Retina (tissue), 1 donor: Measurements from ENCODE around the gene LINC00237.

Experiments used
- DNase-seq: peaks from one replicate; pipeline ENCODE4 v3.0.0-alpha.2; 2016

The LINC00237 gene

DNA sequence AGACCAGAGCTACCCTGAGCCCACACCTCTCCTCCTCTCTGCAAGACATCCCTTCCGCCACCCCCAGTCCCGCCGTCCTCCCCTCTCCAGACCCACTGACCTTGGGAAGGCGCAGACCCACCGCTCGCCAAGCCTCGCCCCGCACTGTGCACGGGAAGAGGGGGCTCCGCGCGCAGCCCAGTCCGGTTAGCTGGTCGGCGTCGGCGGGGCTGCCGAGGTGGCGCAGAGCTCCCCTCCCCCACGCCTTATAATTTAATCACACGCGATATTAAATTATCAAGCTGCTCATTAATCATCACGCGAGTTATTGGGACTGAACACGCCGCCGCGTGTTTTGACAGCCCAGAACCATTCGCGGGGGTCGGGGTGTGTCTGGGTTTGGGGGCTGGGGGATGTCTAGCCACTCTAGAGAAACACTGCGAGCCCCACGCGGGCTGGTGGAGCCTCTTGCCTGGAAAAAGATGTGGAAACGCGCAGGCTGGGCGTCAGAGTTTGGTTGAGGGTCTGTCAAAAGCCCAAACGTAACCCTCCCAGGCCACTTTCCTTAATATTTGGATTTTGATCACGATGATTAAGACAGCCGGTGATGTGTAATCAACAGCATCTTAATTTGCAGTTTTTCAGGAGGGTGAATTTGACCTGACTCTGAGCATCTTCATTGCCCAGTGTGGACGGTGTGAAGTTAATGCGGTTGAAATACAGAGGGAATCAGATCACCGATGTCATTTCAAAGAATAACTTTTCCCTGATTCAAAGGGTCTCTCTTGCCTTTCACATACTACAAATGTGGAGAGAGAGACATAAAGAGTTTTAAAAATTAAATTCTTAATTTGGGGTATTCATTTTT, at the start of gene LINC00237:
TSS of gene LINC00237 (minus strand) at position 188 of the 847 bp plus-strand sequence.
- peak; percentile 44 for DNase-seq

DNA sequence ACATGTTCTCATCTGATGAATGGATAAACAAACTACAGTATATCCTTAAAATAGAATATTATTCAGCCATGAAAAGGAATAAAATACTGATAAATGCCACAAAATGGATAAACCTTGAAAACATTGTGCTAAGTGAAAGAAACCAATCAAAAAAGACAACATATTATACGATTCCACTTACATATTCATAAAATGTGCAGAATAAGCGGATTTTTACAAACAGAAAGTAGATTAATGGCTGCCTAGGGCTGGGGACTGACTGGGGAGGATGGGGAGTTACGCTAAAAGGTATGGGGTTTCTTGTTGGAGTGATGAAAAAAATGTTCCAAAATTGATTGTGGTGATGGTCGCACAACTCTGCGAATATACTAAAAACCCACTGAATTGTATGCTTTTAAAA, 49.1 kb upstream of the LINC00237 start:
- no peak for DNase-seq

DNA sequence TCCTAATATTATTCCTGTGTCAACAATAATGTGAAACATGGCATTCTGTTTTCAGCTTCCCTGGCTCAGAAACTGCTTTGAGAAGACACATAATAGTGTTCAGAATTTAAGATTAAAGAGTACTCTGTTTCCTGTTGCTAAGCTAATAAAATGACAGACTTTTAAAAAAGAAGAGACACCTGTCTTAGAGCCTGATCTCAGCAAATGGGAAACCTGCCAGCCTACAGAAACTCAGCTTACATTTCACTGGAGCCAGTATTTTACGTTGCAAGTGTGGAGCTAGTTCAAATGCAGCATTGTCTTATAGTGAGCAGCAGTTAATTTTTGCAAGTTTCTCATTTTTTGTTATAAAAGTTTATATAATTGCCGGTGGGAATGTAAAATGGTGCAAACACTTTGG, 48.5 kb upstream of the LINC00237 start:
- DNase-seq: no peak

DNA sequence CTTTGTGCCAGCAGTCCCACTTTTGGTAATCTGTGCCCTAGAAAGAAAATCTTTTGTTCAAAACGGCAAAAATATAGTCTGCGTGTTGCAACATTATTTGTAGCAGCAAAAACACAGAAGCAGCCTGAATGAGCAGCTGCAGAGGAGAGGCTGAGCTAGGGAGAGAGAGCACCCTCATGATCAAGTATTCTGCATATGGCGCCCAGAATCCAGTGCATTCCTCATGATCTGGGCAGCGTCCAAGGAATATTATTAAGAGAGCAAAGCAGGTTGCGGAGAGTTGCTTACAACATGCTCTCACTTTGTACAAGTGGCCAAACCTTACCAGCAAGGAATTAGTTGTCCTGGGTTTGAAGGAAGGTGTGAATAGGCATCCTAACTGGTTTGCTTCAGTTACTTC, 45.6 kb upstream of the LINC00237 start:
- no peak for DNase-seq

DNA sequence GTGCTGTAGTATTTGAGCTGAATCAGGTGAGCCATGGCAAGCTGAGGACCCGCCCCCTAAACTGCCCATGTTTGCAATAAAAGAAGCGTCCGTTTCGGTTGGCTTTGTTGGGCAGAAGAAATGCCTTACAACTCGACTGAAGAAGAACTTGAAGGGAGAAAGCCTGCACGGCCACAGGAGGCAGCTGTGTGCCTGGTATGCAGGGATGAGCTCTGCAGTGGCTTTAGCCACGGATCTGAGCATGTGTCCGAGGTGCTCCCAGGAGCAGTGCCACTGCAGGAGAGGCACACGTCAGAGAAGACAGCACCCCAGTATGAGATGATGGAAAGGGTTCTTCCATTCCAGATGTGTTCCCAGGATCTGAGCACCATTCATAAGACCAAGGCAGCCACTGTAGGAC, 43.2 kb upstream of the LINC00237 start:
- no peak for DNase-seq

DNA sequence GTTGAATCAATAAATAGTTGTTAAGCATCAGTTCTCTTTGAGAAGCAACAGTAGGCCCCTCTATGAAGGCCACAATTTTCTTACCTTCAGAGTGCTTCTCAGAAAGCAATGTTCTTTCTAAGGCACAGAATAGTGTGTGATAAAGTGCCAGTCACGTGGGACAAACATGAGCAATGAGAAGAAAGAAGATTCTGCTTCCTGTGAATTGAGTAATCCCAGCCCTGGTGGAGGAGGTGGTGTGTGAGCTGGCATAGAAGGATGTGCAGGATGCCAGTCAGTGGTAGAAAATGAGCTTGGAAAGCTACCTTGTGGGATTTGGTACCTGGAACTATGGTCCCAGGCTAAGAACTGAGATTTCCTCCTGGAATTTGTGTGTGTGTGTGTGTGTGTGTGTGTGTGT, 41.4 kb upstream of the LINC00237 start:
- DNase-seq: no peak

DNA sequence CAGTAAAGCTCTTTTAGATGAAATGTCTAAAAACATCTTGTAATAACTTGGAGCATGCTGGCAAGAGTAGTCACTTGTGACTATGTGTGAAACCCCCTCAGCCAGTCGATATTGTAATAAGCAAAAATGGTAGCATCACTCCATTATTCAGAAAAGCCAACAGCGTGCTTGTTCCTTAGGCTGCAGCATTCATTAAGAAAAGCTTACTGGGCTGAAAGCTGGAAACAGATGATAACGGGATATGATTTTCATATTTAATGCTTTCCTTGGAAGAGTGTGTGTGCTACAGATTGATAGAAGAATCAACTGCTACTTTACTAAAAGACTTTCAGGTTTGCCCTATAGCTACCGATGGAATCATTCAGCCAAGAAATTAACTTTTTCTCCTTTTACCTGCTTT, 40.1 kb upstream of the LINC00237 start:
- DNase-seq: no peak

DNA sequence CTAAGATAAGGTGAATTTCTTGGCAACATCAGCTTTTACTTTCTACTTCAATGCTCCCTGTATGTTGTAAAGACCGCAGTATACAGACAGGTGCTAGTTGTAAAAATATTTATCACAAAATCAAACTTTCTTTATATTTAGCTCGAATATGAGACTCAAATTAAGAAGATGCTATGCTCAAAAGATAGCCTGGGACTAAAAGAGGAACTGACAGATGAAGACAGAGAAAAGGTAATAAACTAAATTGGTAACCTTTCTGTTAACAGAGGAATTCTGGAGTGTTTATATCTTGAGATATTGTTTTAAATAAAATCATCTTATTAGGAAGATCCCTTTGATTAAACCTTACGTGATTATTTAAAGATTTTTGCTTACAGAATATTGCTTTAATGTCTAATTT, 39.3 kb upstream of the LINC00237 start:
- no peak for DNase-seq

DNA sequence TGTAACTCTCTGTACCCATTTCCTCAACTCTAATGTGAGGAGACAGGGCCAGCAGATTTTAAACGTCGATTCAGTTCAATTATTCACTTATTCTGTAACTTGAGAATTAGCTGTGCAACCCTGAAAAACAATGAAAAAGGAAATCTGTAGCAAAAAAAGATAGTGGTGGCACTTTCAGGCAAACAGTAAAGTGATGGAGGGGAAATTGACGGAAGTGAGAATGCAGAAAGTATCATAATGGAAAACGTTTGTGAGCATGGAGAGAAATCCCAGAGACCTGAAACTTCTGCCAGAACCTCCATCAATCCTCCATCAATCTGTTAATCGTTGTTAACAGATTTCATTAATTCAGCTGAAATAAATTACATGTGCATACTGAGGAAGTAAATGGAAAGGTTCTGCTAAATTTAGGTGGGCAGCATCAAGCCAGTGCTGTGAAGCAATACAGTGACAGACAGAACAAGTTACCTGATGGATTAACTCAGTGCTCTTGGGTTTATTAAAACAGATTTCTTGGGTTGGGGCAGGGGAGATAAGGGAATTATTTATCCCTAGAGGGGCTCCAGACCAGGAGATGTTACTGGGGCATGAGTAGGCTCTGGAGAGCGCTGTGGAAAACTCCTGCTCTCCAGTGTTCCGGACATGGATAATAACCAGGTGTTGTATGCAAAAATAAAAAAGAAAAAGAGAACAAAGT, 37.2 kb upstream of the LINC00237 start:
- DNase-seq: no peak

DNA sequence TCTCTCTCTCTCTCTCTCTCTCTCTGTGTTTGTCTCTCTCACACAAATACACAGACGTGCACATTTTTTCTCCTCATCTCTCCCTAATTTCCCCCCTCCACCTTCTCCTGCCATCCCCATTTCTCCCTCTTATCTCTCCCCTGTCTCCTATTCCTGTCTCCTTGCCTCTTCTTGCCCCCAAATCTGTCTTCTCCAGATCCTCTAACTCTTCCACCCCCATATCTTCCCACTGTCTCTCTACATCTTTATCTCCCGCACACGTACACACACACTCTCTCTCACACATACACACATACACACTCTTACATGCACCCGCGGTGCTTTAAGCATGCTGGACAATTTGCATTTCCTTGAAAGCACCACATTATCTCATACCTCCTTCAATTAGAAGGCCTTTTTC, 35.7 kb upstream of the LINC00237 start:
- no peak for DNase-seq

DNA sequence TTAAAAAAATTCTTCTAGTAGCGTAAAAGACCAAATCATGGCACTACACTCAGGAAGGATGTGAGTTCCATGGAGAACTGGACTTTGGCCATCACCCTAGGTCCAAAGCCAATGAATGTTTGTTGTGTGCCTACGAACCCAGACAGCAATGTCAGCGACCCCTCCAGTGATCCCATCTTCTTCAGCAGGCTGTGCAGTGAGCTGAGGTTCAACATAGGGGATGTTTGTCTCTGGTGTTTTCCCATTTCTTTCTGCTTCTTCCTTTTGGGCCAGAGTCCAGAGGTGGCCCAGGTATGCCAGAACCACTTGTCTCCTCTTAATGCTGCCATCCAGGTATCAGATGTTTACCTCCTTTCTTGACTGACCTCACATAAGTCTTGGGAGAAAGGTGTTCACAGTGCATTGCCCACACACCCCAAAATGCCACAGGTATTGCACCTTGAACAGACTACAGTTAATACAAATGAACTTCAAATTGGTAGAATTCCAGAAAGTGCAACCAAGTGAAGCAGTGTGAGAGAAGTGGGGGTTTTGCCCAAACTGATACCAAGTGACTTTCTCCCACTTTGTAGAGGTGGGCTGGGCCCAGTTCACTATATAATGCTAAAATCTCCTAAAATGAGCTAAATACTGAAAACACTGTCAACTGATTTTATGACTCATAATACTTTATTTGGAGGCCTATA, 33.9 kb upstream of the LINC00237 start:
- DNase-seq: no peak

DNA sequence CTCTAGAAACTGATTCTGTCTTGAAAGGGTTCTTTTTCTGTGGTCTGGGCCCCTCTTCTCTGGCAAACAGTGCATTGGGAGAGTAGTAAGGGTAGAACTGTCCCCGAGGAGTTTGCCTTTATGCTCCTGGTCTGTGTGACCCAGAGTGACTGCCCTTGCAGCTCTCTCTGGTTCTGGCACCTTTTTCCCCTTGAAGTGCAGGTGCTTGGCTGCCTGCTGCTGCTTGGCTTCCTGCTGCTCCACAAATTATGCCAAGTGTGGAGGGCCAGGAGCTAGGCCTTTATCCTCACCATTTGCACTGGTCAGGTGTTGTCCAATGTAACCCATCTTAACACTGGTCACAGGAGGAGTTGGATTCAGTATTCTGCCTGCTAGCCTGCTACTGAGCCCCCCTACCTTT, 30.9 kb upstream of the LINC00237 start:
- no peak for DNase-seq

DNA sequence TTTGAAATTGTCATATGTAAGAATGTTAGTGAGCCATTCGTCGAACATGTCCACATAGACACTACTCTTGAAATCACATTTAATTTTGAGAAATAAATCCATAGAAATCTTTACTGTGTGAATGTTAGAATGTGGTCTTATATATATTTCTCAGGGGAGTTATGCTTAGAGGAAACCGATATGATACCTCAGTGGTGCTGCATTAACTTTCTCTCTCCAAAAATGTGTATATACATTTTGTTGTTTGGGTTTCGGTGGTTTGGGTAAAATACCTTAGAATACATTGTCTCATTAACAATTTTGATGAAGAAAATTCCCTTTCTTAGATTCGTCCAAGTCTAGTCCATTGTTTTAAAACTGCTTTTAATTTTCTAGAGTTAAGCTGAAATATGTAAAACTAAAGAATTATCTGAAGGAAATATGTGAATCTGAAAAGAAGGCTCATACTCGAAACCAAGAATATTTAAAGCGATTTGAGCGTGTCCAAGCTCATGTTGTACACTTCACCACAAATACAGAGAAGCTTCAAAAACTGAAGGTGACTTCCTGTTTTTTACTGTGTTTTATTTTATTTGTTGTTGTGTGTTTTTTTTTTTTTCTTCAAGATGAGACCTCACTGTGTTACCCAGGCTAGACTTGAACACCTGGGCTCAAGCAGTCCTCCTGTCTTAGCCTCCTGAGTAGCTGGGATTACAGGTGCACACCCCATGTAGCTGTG, 30.0 kb upstream of the LINC00237 start:
- DNase-seq: no peak

DNA sequence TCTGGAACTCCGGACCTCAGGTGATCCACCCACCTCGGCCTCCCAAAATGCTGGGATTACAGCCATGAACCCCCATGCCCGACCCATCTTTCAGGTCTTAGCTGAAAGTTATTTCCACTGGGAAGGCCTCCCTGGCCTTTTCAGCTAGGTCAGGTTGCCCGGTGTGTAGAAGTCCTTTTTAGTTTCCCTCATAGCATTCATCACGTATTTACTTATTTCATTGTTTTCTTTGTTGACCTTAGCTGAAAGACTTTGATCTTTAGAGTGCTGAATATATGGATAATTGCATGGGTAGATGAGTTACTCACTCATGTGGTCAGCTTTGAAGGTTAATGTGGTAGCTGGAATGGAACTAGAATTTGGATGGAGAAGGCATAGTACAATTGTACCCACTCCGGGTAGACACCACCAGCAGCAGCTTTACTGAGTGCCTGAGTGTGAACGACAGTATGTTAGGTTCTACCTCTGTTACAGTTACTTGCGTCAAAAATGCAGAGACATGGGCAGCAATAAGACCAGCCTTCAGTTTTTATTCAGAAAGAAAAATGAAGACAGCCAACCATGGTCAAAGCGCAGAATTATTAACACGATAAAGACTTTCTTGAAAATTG, 28.8 kb upstream of the LINC00237 start:
- no peak for DNase-seq

DNA sequence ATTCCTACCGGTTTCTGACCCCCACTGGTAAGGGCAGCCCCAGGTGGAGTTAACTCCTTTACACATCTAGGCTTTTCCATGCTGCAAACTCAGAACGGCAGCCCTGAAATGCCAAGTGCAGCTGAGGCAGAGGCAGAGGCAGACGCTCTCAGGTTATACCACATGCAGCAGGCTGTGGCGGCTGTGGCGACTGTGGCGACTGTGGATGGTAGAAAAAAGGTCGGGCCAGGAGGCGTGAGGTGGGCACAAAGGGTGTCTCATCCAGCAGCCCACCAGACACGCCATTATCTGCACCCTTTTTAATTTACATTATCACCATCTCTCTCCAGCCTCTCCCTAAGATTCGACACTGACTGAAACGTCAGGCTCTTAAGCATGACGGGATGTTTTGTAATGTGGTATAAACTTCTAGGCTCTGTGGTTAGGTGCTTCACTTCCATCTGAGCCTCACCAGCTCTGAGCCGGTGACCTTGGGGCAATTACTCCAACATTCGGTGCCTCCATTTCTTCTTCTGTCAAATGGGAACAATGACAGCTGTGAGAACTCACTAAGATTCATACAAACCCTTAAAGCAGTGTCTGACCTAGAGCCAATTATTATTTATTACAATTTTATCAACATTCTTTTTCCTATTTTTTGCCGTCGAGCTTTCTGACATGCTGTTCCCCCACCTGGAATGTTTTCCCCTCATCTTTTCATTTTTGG, 27.9 kb upstream of the LINC00237 start:
- DNase-seq: no peak

DNA sequence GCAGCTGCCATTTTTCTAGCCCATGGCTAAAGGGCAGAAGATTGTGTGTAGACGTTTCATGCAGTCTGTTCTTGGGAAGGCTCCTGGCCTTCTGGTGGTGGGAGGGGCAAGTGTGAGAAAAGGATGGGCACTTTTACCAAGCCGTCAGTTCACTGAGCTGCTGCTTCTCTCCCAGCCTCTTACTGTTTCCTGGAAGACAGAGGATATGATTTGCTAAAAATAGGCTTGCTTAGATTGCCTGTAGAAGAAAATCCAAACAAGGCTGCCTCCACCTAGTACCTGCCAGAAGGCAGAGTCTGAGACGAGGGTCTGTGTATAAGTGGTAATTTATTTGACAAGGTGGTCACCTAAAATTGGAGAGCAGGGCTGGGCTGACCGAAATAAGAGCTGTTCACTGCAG, 27.2 kb upstream of the LINC00237 start:
- DNase-seq: no peak

DNA sequence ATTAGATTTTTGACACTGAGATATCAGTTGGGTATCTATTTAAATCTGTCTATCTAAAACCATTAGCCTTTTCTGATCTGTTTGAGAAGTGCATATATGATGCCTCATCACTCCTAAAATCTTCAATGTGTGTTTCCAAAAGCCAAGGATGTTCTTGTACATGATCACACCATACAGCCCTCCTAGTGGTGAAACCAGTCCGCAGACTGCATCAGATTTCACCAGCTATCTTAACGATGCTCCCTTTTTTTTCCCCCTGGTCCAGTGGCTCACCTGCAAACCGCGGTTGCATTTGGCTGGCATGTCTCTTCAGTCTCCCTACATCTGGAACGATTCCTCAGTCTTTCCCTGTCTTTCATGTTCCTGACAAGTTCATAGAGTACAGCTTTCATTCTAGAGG, 23.7 kb upstream of the LINC00237 start:
- no peak for DNase-seq

DNA sequence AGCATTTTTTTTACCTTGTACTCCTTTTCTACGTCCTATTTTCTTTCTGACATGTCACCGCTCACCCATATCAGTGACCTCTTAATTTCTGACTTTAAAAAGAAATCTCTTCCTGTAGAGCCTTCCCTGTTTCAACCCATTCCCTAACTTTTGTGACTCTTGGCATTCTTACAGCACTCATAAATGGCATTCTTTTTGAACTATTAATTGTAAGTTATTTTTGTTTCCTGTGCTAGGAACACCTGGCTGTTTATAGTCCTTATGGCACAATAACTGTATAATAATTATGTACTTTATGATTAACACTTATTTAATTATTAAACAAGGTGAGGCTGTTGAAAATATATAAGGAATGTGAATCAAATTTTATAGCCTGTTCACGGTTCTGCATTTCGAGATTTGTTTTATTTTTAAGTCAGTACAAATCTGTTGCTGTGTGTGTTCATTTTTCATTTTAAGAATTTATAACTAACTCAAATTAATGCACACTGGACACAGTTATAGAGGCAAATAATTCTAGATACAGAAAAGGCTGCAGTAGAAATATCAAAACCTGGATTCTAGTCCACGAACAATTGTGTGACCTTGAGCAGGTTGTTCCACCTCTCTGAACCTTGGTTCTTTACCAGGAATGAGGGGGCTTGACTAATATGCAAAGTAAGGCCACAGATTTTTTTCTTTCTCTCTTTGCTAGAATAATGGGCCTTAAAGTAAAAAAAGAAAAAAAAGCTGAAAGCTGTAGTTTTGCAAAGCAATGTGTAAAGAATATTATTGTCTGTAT, 21.2 kb upstream of the LINC00237 start:
- no peak for DNase-seq

DNA sequence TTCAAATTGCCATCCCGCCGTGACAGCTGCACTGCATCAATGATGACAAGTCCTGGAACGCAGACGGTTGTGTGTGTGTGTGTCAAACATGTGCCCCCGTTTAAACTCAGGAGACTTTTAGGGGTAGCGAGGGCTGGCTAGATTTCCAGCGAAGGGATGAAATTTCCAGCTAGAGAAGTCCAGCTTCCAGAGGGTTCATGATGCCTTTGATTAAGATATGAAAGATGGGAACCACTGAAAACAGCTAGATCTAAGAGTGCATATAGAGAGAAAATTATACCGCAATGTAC, 20.4 kb upstream of the LINC00237 start:
- DNase-seq: no peak

DNA sequence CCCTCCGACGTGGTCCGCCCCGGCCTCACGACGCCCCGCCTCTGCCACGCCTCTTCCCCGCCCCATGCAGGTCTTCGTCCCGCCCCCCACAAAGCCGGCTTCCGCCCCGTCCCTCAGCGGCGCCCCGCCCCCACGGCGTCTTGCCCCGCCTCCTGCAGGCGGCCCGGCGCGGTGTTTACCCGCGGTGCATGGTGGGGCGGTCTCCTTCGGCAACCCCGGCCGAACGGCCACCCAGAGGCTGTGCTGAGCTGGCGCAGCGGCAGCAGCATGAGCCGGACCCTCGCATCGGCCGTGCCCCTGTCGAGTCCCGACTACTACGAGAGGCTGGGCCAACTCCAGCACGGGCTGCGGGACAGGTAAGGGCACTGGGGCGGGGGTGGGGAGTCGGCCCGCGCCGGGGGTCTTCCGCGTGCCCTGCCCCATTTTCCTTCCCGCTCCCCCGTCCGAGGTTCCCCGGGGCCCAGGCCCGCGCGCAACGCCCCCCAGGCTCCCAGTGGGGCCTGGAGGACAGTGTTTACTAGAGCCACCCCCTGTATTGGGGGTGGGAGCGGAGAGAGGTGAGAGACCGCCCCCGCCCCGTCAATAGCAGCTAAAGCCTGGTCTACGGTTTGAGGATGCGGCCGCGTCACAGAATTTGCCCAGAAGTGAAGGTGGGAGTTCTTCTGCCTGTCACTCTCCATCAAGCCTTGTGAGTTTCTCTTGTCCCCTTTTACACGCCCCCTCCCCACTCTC, 19.9 kb upstream of the LINC00237 start, which contains the start of gene KIZ:
TSS of gene KIZ (plus strand) at position 234 of the 732 bp plus-strand sequence. CDS start at position 268, 34 bp downstream.
- DNase-seq: peak; percentile 89
